Aorta (tissue), 5 donors: ENCODE results near the gene INPP4B. TPM values are rescaled to one million over a fixed set of nuclear protein-coding genes. Genes with fewer than 3 reads are reported as not detected.

Experiments used
- ATAC-seq: fragments of 200-7000 bp; cut with Tn5 transposase; one replicate; pipeline ENCODE4 v1.9.1; 2022; ENCODE audit warnings: moderate library complexity; ENCODE audit not compliant: low FRiP score
- DNase-seq, 2 donors: peaks; one replicate each; pipeline ENCODE4 v3.0.0-alpha.2; 2020
- H3K27ac ChIP-seq, 2 donors: one replicate each; pipeline ENCODE4 v1.5.1; 2013; ENCODE audit warnings: low read length in 2 of 2, mild to moderate bottlenecking in 2 of 2, moderate library complexity in 2 of 2, control low read depth in 1 of 2, inconsistent platforms in 1 of 2, low read depth in 1 of 2
- H3K27me3 ChIP-seq, 2 donors: one replicate each; pipeline ENCODE4 v1.6.1; 2013; ENCODE audit warnings: control low read depth in 1 of 2, low read length in 1 of 2, mild to moderate bottlenecking in 1 of 2, moderate library complexity in 1 of 2; ENCODE audit not compliant: insufficient read depth in 2 of 2, control insufficient read depth in 1 of 2
- H3K36me3 ChIP-seq, 2 donors: one replicate each; pipeline ENCODE4 v1.6.1; 2013; ENCODE audit warnings: control low read depth in 1 of 2, low read length in 1 of 2, mild to moderate bottlenecking in 1 of 2; ENCODE audit not compliant: insufficient read depth in 2 of 2, control insufficient read depth in 1 of 2
- H3K4me1 ChIP-seq, 2 donors: one replicate each; pipeline ENCODE4 v1.6.1; 2013; ENCODE audit warnings: low read length in 2 of 2, control low read depth in 1 of 2, mild to moderate bottlenecking in 1 of 2, moderate library complexity in 1 of 2; ENCODE audit not compliant: insufficient read depth in 2 of 2, control insufficient read depth in 1 of 2
- H3K4me3 ChIP-seq, 2 donors: one replicate each; pipeline ENCODE4 v1.5.1; 2013; ENCODE audit warnings: low read length in 2 of 2, control low read depth in 1 of 2, mild to moderate bottlenecking in 1 of 2
- H3K9me3 ChIP-seq: one replicate; pipeline ENCODE4 v1.6.1; 2013; ENCODE audit warnings: mild to moderate bottlenecking, low read length; ENCODE audit not compliant: control insufficient read depth
- WGBS, 2 donors: extraction: QIAGEN DNeasy Blood & Tissue Kit; methylation state at CpG; one replicate each; pipeline ENCODE4 v1.1.7; 2013; 5-methylcytosine and 5-hydroxymethylcytosine counted together
- intact Hi-C, 2 donors: fragments of 100-400 bp; cut with DNase I; formaldehyde crosslinking; loops; one replicate each; pipeline versions ENCODE4 v1.14.2 to v1.15.0; 2022
- polyA plus RNA-seq, 2 donors: library from polyadenylated mRNA; stranded (reverse); fragments of 200-250 nt; gene quantifications; one replicate each; pipeline ENCODE4 v1.2.3, GENCODE V29; 2013
- total RNA-seq, 2 donors: library from RNA; stranded (reverse); fragmentation: NEBNext Ultra II Directional; extraction: Animal tissue kit (Norgen Biotek cat#: 25700); gene quantifications; one replicate each; pipeline ENCODE4 v1.2.1, GENCODE V29; 2021
- donor health status: healthy with polysubstance abuse.
- donor health status: Bipolar disorder and iron deficiency.
- donor health status: DM: no; HTN: no; CAD: no.
- donor health status: DM: no; HTN: no; CAD: no.
- donor health status: DM: yes; HTN: yes; CAD: no.

INPP4B gene
- total and polyA plus RNA-seq, 4 donors: 3.3 to 36.8 (median 20.7) TPM

- Histone ChIP-seq H3K36me3 (no peaks in the 10 kb centered on the region), H3K27ac (no peak overlapping the region), H3K9me3 (no peaks in the 10 kb centered on the region), H3K4me1 (peaks cover 0 to 3% of the 10 kb centered on the region in 2 donors), H3K4me3 (no peak overlapping the region), H3K27me3 (no peaks in the 10 kb centered on the region)
- intact Hi-C loops: no loop called here
- WGBS, 2 donors: 87 to 93% methylated on average over 2 of the region's 2 CpGs
- ATAC-seq (no peak), DNase-seq (no peak)
These were observed 523.1 kb downstream of the INPP4B start for GRCh38 chr4:142322996-142323395.

DNA sequence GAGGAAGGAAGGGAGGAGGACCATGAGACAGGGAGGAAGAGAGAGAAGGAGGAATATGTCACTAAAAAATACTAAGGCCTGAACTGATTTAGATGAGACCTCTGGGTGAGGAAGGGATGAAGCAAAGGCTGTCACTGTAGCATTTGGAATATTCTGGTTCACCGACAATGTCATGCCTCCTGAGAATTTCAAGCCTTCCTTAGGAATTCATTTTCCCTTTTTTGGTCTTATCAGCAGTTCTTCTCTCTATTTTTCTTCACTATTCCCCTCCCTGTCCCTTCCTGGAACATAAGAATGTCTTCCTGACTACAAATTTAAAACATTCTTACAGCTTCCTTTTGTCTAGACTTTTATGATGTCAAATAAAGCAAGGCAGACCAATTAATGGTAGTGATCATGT lies 527.8 kb downstream of the INPP4B start:
- H3K4me1 ChIP-seq: peaks cover 0 to 3% of the 10 kb centered on the region in 2 donors
- DNase-seq: no peak
- ATAC-seq: no peak
- H3K9me3 ChIP-seq: no peaks in the 10 kb centered on the region
- intact Hi-C loops: no loop called here
- 36 to 49% methylated on average over 1 of the region's 1 CpG for WGBS, 2 donors
- H3K27ac ChIP-seq: no peak overlapping the region
- H3K4me3 ChIP-seq: no peak overlapping the region
- no peaks in the 10 kb centered on the region for H3K36me3 ChIP-seq
- H3K27me3 ChIP-seq: no peaks in the 10 kb centered on the region

DNA sequence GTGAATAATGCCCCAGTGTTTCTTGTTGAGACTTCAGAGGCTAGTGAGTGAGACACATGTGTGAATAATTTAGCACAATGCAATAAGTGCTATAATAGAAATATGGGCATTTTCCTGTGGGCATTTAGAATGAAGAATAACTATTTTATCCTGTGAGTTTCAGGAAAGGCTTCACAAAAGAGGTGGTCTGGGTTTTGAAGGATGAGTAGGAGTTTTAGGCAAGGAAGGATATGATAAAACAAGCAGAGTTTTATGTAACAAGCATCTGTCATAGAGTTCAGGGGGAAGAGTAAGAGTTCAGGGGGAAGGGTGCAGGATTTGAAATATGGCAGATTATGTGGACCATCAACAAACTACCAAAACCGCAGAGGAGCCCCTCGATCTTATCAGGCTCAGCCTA lies 529.2 kb downstream of the INPP4B start:
- no peak for ATAC-seq
- Histone ChIP-seq H3K36me3 (no peaks in the 10 kb centered on the region), H3K4me3 (no peak overlapping the region), H3K9me3 (no peaks in the 10 kb centered on the region), H3K4me1 (peaks cover 0 to 3% of the 10 kb centered on the region in 2 donors), H3K27me3 (no peaks in the 10 kb centered on the region), H3K27ac (no peak overlapping the region)
- intact Hi-C loops: no loop called here
- no peak for DNase-seq
- 98% methylated on average over 2 of the region's 2 CpGs for WGBS, 2 donors

DNA sequence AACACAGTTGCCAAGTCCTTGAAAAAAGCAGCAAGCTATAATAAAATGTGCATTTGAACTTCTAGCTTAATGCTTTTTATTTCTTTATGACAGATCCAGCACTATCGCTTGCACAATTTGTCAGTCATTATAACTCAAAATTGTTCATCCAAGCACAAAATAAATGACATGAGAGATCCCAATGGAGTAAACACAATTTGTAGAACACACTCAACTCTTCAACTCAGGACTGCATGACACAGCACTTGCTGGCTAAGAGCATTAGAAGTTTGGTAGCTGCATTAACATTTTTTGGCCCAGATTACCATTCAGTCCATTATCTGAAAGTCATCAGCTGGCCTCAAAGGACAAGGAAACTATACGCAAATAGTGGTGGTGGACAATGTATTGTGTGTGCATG lies 530.1 kb downstream of the INPP4B start:
- Histone ChIP-seq H3K27ac (no peak overlapping the region), H3K4me3 (no peak overlapping the region), H3K36me3 (no peaks in the 10 kb centered on the region), H3K4me1 (peaks cover 0 to 3% of the 10 kb centered on the region in 2 donors), H3K9me3 (no peaks in the 10 kb centered on the region), H3K27me3 (no peaks in the 10 kb centered on the region)
- ATAC-seq (no peak), DNase-seq (no peak)
- 67 to 70% methylated on average over 2 of the region's 2 CpGs for WGBS, 2 donors
- intact Hi-C loops: no loop called here

DNA sequence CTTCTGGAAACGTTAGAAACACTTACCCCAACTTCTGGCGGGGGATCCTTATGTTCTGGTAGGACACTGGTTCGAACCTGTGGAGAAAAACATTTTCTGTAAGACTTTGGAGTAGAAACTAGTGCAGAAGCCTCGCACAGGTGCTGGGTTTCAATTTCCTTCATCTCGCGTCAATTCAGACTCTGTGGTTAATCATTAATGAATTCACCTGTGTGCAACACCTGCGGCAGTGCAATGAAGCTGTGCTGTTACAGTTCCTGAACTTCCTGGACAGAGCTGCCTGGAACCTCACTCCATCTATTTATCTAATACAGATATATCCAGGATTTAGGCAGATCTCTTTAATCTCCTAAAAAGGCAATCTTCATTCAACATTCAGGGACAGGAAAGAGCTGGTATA lies 531.4 kb downstream of the INPP4B start:
- Histone ChIP-seq H3K9me3 (no peaks in the 10 kb centered on the region), H3K27ac (no peak overlapping the region), H3K4me1 (peaks cover 0 to 3% of the 10 kb centered on the region in 2 donors), H3K4me3 (no peak overlapping the region), H3K36me3 (no peaks in the 10 kb centered on the region), H3K27me3 (no peaks in the 10 kb centered on the region)
- DNase-seq (no peak), ATAC-seq (no peak)
- intact Hi-C loops: no loop called here
- 93 to 97% methylated on average over 7 of the region's 7 CpGs for WGBS, 2 donors

GRCh38 chr4:142314247-142314646 lies 531.9 kb downstream of the INPP4B start:
- 92 to 100% methylated on average over 1 of the region's 1 CpG for WGBS, 2 donors
- Histone ChIP-seq H3K4me1 (peaks cover 0 to 3% of the 10 kb centered on the region in 2 donors), H3K27ac (no peak overlapping the region), H3K4me3 (no peak overlapping the region), H3K36me3 (no peaks in the 10 kb centered on the region), H3K9me3 (no peaks in the 10 kb centered on the region), H3K27me3 (no peaks in the 10 kb centered on the region)
- DNase-seq (no peak), ATAC-seq (no peak)
- intact Hi-C loops: no loop called here

DNA sequence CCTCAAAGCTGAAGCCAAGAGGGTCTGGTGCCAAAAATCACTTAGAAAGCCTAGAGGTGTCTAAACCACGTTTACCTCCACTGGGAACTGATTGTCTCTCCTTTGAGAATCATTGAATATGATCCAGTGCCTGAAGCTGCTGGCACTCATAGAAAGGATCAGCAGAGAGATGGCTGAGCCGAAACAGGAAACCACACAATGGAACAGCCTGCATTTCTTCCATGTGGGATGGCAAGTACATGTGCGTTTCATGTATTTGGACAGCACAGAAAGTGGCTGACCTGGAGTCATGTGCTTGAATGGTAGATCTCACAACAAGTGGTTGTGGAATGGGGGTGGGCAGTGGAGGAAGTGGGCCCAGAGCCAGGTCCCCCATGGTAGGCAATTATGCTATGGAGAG lies 533.7 kb downstream of the INPP4B start:
- no peak overlapping the region for H3K27ac ChIP-seq
- DNase-seq: no peak
- H3K4me1 ChIP-seq: peaks cover 0 to 2% of the 10 kb centered on the region in 2 donors
- no peaks in the 10 kb centered on the region for H3K36me3 ChIP-seq
- intact Hi-C loops: no loop called here
- H3K4me3 ChIP-seq: no peak overlapping the region
- H3K9me3 ChIP-seq: no peaks in the 10 kb centered on the region
- WGBS, 2 donors: 82 to 85% methylated on average over 3 of the region's 3 CpGs
- no peaks in the 10 kb centered on the region for H3K27me3 ChIP-seq
- no peak for ATAC-seq

GRCh38 chr4:142311916-142312315 lies 534.2 kb downstream of the INPP4B start:
- WGBS, 2 donors: 47 to 49% methylated on average over 6 of the region's 6 CpGs
- H3K27ac ChIP-seq: no peak overlapping the region
- no peaks in the 10 kb centered on the region for H3K27me3 ChIP-seq
- H3K4me1 ChIP-seq: peaks cover 0 to 2% of the 10 kb centered on the region in 2 donors
- no peak overlapping the region for H3K4me3 ChIP-seq
- DNase-seq (no peak), ATAC-seq (no peak)
- intact Hi-C loops: no loop called here
- H3K9me3 ChIP-seq: no peaks in the 10 kb centered on the region
- no peaks in the 10 kb centered on the region for H3K36me3 ChIP-seq

DNA sequence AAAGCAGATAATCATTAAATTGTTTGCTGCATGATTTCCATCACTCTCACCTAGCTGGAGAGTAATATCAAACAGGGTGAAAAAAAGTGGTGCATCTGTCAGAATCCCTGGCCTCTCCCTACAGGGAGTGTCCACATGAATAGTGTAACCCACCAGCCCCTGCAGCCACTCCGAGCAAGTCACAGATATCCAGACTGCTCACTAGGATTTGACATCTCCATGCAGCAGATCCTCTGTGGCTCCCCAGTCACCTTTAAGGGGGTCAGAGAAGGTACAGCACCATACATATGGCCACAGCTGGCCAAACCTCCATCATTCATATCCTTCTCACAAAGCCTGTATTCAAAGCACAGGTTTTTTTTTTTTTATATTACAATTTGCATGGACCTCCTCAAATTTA lies 536.3 kb downstream of the INPP4B start:
- WGBS, 2 donors: 95 to 97% methylated on average over 1 of the region's 1 CpG
- Histone ChIP-seq H3K4me1 (peaks cover 0 to 4% of the 10 kb centered on the region in 2 donors), H3K4me3 (no peak overlapping the region), H3K9me3 (no peaks in the 10 kb centered on the region), H3K27me3 (no peaks in the 10 kb centered on the region), H3K36me3 (no peaks in the 10 kb centered on the region), H3K27ac (no peak overlapping the region)
- ATAC-seq (no peak), DNase-seq (no peak)
- intact Hi-C loops: loop anchor here in 1 of 2 donors (5.0 kb wide), 1 partner anchor 538 kb away; the partner anchor contains the start of gene INPP4B
